DND-41 (cell line): ENCODE results near the gene PTPN21.

Source experiments
- CTCF ChIP-seq: IDR thresholded peaks from 2 replicates; pipeline ENCODE4 v1.5.1; 2012; ENCODE audit warnings: borderline replicate concordance, low read length, moderate library complexity, mild to moderate bottlenecking; ENCODE audit not compliant: poor library complexity, severe bottlenecking; ENCODE audit errors: extremely low read depth
- EZH2 ChIP-seq: IDR thresholded peaks from 3 replicates; pipeline ENCODE4 v1.6.1; 2012; ENCODE audit warnings: borderline replicate concordance, low read depth, mild to moderate bottlenecking, moderate library complexity, low read length, inconsistent platforms; ENCODE audit not compliant: severe bottlenecking

DNA sequence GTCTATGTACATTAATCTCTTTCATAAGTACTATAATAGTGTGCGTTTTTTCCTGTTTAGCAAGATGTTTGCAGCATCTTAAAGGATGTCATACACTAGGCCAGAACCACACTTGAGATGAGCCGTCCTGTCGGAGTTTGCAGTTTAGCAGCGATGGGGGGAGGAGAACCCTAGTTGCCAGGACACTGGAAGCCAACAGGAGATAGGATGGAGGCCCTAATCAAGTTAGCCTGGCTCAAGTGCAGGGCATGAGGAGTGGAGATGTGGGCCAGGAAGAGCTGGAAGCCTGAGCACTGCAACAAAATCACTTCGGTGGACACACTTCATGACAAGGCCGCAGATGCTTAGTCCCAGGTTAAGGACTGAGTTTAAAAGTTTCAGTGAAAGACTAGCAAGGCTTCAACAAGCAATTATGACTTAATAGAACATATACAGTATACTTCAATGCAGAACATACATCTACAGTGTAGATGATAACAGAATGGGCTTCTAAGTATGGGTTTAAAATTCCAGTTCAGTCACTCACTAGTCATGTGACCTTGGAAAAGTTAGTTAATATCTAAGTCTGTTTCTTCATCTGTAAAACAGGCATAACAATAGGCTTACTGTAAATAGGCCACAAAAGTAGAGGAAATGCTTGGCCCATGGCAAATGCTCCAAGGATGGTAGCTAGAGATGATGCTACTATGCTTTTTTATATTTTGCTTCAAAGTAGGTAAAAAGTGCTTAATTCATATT is 77.1 kb downstream of the PTPN21 start:
- no peak for TF ChIP-seq EZH2
- no peak for TF ChIP-seq CTCF
